ENCODE measurements around the gene BPIFA1.

The BPIFA1 gene

GRCh38 chr20:33279261-33279910, 43.6 kb downstream of the BPIFA1 start:
- no peak for DNase-seq

GRCh38 chr20:33280000-33280680, 44.3 kb downstream of the BPIFA1 start:
- no peak for DNase-seq

GRCh38 chr20:33280775-33281174, 45.0 kb downstream of the BPIFA1 start:
- no peak for DNase-seq

GRCh38 chr20:33281550-33282146, 45.9 kb downstream of the BPIFA1 start:
- DNase-seq = no peak

- no peak for DNase-seq
Observed at GRCh38 chr20:33282196-33282934, 46.6 kb downstream of the BPIFA1 start.

- no peak for DNase-seq
Observed at GRCh38 chr20:33282991-33283555, 47.3 kb downstream of the BPIFA1 start, which contains the start of gene BPIFB1. Gene BPIFB1, plus strand, starts transcription at chr20:33283214. Its CDS starts 2,860 bp downstream, at chr20:33286074.

- no peak for DNase-seq
Observed at GRCh38 chr20:33284284-33284683, 48.5 kb downstream of the BPIFA1 start.

GRCh38 chr20:33284937-33285336, 49.1 kb downstream of the BPIFA1 start:
- DNase-seq = no peak

GRCh38 chr20:33285861-33286495, 50.2 kb downstream of the BPIFA1 start:
- DNase-seq = no peak

- DNase-seq = no peak
Observed at GRCh38 chr20:33287884-33288283, 52.1 kb downstream of the BPIFA1 start.

GRCh38 chr20:33290852-33291251, 55.1 kb downstream of the BPIFA1 start:
- no peak for DNase-seq

- DNase-seq = no peak
Observed at GRCh38 chr20:33291416-33291815, 55.6 kb downstream of the BPIFA1 start.

- no peak for DNase-seq
Observed at GRCh38 chr20:33291830-33292355, 56.1 kb downstream of the BPIFA1 start.

Data from right forelimb (tissue), 1 donor.